SK-N-SH (cell line): ENCODE results near the gene UAP1L1. TPM values are rescaled to one million over a fixed set of nuclear protein-coding genes. Genes with fewer than 3 reads are reported as not detected.

ENCODE experiments used
- CTCF ChIA-PET: fragments of 300-600, 350-600 bp; formaldehyde crosslinking; extraction: SDS; loops from one replicate; lab custom pipeline; 2021; lab: Yijun Ruan, JAX
- POLR2A ChIA-PET: fragments of 350-600 bp; sonication (Branson Sonifier 250); formaldehyde crosslinking; extraction: SDS; loops from one replicate; lab custom pipeline; 2020; ENCODE audit warnings: antibody characterized with exemption, inconsistent platforms; lab: Yijun Ruan, JAX
- DNase-seq: peaks from one replicate; pipeline ENCODE4 v3.0.0; 2012
- H2AFZ ChIP-seq: fragments of 200-600 bp; sonication (generic); 2 replicates; pipeline ENCODE4 v1.8.1; 2016; ENCODE audit warnings: antibody characterized with exemption, mild to moderate bottlenecking, low read depth
- H3F3A ChIP-seq: fragments of 200-600 bp; sonication (generic); replicated peaks from 2 replicates; pipeline ENCODE3; 2016; ENCODE audit warnings: antibody characterized with exemption, mild to moderate bottlenecking; ENCODE audit not compliant: insufficient read depth
- H3K27ac ChIP-seq, 2 experiments: fragments of 200-500 bp in 1 of 2; fragments of 200-600 bp in 1 of 2; sonication (Bioruptor generic) in 1 of 2; sonication (generic), shearing (Covaris generic) in 1 of 2; 2 replicates each; pipeline versions ENCODE4 v1.5.1 to v1.6.1; 2014 to 2016; ENCODE audit warnings: low read depth in 2 of 2, inconsistent platforms in 1 of 2, low read length in 1 of 2, mild to moderate bottlenecking in 1 of 2, mixed read lengths in 1 of 2
- H3K27me3 ChIP-seq: fragments of 200-600 bp; sonication (generic), shearing (Covaris generic); 2 replicates; pipeline ENCODE4 v1.6.1; 2016; ENCODE audit warnings: mixed run types; ENCODE audit not compliant: insufficient read depth
- H3K36me3 ChIP-seq, 2 experiments: fragments of 200-500 bp in 1 of 2; fragments of 200-600 bp in 1 of 2; sonication (Bioruptor generic) in 1 of 2; sonication (generic) in 1 of 2; replicated peaks in 1 of 2; 2 replicates each; pipeline versions ENCODE3 to v1.5.1; 2014 to 2016; ENCODE audit warnings: low read length in 1 of 2, mild to moderate bottlenecking in 1 of 2; ENCODE audit not compliant: insufficient read depth in 2 of 2, control insufficient read depth in 1 of 2
- H3K4me1 ChIP-seq, 2 experiments: fragments of 200-500 bp in 1 of 2; fragments of 200-600 bp in 1 of 2; sonication (Bioruptor generic) in 1 of 2; sonication (generic), shearing (Covaris generic) in 1 of 2; 2 replicates each; pipeline versions ENCODE4 v1.5.1 to v1.6.1; 2014 to 2016; ENCODE audit warnings: low read depth in 1 of 2, low read length in 1 of 2, mixed run types in 1 of 2; ENCODE audit not compliant: insufficient read depth in 2 of 2, control insufficient read depth in 1 of 2
- H3K4me2 ChIP-seq: fragments of 200-600 bp; sonication (generic), shearing (Covaris generic); 2 replicates; pipeline ENCODE4 v1.6.1; 2017; ENCODE audit warnings: mixed run types
- H3K4me3 ChIP-seq, 2 experiments: fragments of 200-500 bp in 1 of 2; fragments of 200-600 bp in 1 of 2; sonication (Bioruptor generic) in 1 of 2; sonication (generic), shearing (Covaris generic) in 1 of 2; 2 replicates each; pipeline versions ENCODE4 v1.5.1 to v1.8.1; 2014 to 2016; ENCODE audit warnings: low read depth in 2 of 2, inconsistent platforms in 1 of 2, low read length in 1 of 2, mild to moderate bottlenecking in 1 of 2, mixed read lengths in 1 of 2, moderate library complexity in 1 of 2
- H3K79me2 ChIP-seq: fragments of 200-600 bp; sonication (generic); 2 replicates; pipeline ENCODE4 v1.8.1; 2017; ENCODE audit warnings: mild to moderate bottlenecking; ENCODE audit not compliant: insufficient read depth
- H3K9ac ChIP-seq: fragments of 200-600 bp; sonication (generic); 2 replicates; pipeline ENCODE4 v1.6.1; 2017; ENCODE audit warnings: mixed run types
- H3K9me2 ChIP-seq: fragments of 200-600 bp; sonication (generic); 2 replicates; pipeline ENCODE4 v1.6.1; 2017; ENCODE audit warnings: mixed run types
- H3K9me3 ChIP-seq: fragments of 200-600 bp; sonication (generic); 2 replicates; pipeline ENCODE4 v1.6.1; 2017; ENCODE audit warnings: mixed run types, mild to moderate bottlenecking, moderate library complexity
- H4K20me1 ChIP-seq: fragments of 200-600 bp; sonication (generic); 2 replicates; pipeline ENCODE4 v1.6.1; 2017; ENCODE audit warnings: mild to moderate bottlenecking, mixed run types; ENCODE audit not compliant: insufficient read depth
- FOSL2 ChIP-seq: IDR thresholded peaks from 2 replicates; pipeline ENCODE4 v1.4.0; 2012; ENCODE audit warnings: low read depth, mild to moderate bottlenecking, moderate library complexity, borderline replicate concordance
- FOXJ3 ChIP-seq: sonication (generic); formaldehyde crosslinking; IDR thresholded peaks from 2 replicates; pipeline ENCODE4 v1.5.1; 2020; ENCODE audit warnings: mild to moderate bottlenecking, missing genetic modification reagents
- FOXM1 ChIP-seq: IDR thresholded peaks from 2 replicates; pipeline ENCODE4 v1.4.0; 2012; ENCODE audit warnings: low read depth, mild to moderate bottlenecking
- GABPA ChIP-seq: IDR thresholded peaks from 2 replicates; pipeline ENCODE4 v1.4.0; 2012; ENCODE audit warnings: low read depth, mild to moderate bottlenecking
- GATA2 ChIP-seq: sonication (generic); formaldehyde crosslinking; IDR thresholded peaks from 2 replicates; pipeline ENCODE4 v1.5.0; 2020; ENCODE audit warnings: mild to moderate bottlenecking, missing genetic modification reagents
- JUND ChIP-seq: IDR thresholded peaks from 2 replicates; pipeline ENCODE4 v1.4.0; 2012
- MEF2A ChIP-seq: IDR thresholded peaks from 2 replicates; pipeline ENCODE4 v1.4.0; 2012; ENCODE audit warnings: low read depth, borderline replicate concordance
- MXI1 ChIP-seq: IDR thresholded peaks from 2 replicates; pipeline ENCODE4 v1.6.1; 2012; ENCODE audit warnings: mild to moderate bottlenecking, low read depth, low read length, improper control_type of control experiment
- NRF1 ChIP-seq: IDR thresholded peaks from 2 replicates; pipeline ENCODE4 v1.6.1; 2012; ENCODE audit warnings: low read depth, mild to moderate bottlenecking, low read length
- PBX3 ChIP-seq: IDR thresholded peaks from 2 replicates; pipeline ENCODE4; 2012
- POLR2AphosphoS5 ChIP-seq: IDR thresholded peaks from 2 replicates; pipeline ENCODE4 v1.6.1; 2012; ENCODE audit warnings: low read depth, low read length
- RAD21 ChIP-seq: IDR thresholded peaks from 2 replicates; pipeline ENCODE4 v1.6.1; 2012; ENCODE audit warnings: mild to moderate bottlenecking, low read length
- RCOR1 ChIP-seq: fragments of 150-350 bp; IDR thresholded peaks from 2 replicates; pipeline ENCODE4 v1.6.1; 2017; ENCODE audit warnings: antibody characterized with exemption, low read length
- REST ChIP-seq: IDR thresholded peaks from 2 replicates; pipeline ENCODE4 v1.6.1; 2012; ENCODE audit warnings: mild to moderate bottlenecking, low read depth, low read length, moderate library complexity
- SIN3A ChIP-seq: IDR thresholded peaks from 2 replicates; pipeline ENCODE4 v1.6.1; 2012; ENCODE audit warnings: low read depth, mild to moderate bottlenecking, low read length, moderate library complexity, borderline replicate concordance
- SMC3 ChIP-seq: IDR thresholded peaks from 2 replicates; pipeline ENCODE4 v1.6.1; 2012; ENCODE audit warnings: low read depth, low read length, improper control_type of control experiment
- TAF1 ChIP-seq: IDR thresholded peaks from 2 replicates; pipeline ENCODE4 v1.6.1; 2012; ENCODE audit warnings: low read depth, mild to moderate bottlenecking, low read length, moderate library complexity, borderline replicate concordance
- TEAD4 ChIP-seq: IDR thresholded peaks from 2 replicates; pipeline ENCODE4 v1.4.0; 2012; ENCODE audit warnings: mild to moderate bottlenecking, borderline replicate concordance; ENCODE audit not compliant: insufficient read depth
- USF1 ChIP-seq: IDR thresholded peaks from 2 replicates; pipeline ENCODE4 v1.4.0; 2012; ENCODE audit warnings: low read depth, borderline replicate concordance
- YY1 ChIP-seq: IDR thresholded peaks from 2 replicates; pipeline ENCODE4 v1.4.0; 2012; ENCODE audit warnings: low read depth, mild to moderate bottlenecking
- ZBTB33 ChIP-seq: IDR thresholded peaks from 2 replicates; pipeline ENCODE4 v1.4.0; 2012; ENCODE audit warnings: low read depth, borderline replicate concordance
- WGBS: methylation state at CpG from one replicate; pipeline ENCODE4 v1.1.6; 2017; ENCODE audit warnings: low lambda C conversion rate; 5-methylcytosine and 5-hydroxymethylcytosine counted together
- polyA plus RNA-seq, 3 experiments: library from polyadenylated mRNA; depleted of rRNA; stranded (reverse); fragments of >200 nt; gene quantifications; 2 replicates each; pipeline ENCODE4 v1.2.3, GENCODE V29; 2012
- TF ChIP-seq, protein P1 (sequence below): IDR thresholded peaks from 2 replicates; pipeline ENCODE4 v1.4.0; 2012; ENCODE audit warnings: low read depth
- TF ChIP-seq, protein P2 (sequence below): fragments of 150-350 bp; IDR thresholded peaks from 2 replicates; pipeline ENCODE4 v1.6.1; 2017; ENCODE audit warnings: antibody characterized with exemption, low read length, low read depth, borderline replicate concordance

The UAP1L1 gene
- polyA plus RNA-seq, 1 of the 3 experiments (the other 2 are of a cell fraction), result 5.6 TPM

DNA sequence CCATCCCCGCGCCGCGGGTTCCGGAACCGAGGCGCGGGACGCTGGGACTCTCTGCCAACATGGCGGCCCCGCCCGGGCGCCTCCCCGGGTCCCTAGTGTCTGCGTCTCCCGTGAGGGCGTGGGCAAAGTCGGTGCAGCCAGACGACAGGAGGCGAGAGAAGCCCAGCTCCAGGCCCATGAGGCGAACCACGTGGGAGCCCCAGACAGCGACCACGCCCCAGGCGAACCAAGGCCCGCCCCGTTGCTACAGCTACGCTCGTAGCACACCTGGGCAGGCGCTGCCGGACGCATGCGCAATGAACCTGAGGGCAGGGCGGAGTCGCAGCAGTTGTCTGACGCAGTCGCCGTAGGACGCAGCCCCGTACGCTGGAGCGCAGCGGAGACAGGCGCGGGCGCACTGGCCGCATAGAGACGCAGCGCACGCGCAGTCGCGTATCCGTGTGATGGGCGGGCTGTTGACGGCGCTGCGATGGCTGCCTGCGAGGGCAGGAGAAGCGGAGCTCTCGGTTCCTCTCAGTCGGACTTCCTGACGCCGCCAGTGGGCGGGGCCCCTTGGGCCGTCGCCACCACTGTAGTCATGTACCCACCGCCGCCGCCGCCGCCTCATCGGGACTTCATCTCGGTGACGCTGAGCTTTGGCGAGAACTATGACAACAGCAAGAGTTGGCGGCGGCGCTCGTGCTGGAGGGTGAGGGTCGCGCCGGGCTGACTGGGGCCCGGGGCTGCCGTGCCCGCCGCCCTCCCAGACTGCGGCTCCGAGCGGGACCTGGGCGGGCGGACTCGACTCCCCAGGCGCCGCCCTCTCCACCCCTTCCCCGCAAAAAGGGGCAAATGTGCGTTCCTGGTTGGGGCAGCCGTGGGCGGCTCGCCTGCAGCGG lies 9.5 kb downstream of the UAP1L1 start, which contains the start of gene MAN1B1:
Gene MAN1B1, plus strand, starts transcription at position 455 of the 878 bp plus-strand sequence. Its CDS starts 15 bp downstream, at position 470.
- no peaks in the 10 kb centered on the region for H3K27me3 ChIP-seq
- peak within 1 kb of the TSS; percentile 99 for H3K4me2 ChIP-seq
- peak; percentile 98 for DNase-seq
- 0% methylated on average over 2 of the region's 101 CpGs for WGBS
- ChIA-PET POLR2A (interaction anchor here (0.6 to 2.1 kb wide), 9 partner anchors 9 to 308 kb away, joined by 3 to 21 read pairs (median 4); partner anchors contain the start of genes GRIN1, NPDC1, RNF208 and SAPCD2), CTCF (interaction anchor here (0.6 to 2.1 kb wide), 13 partner anchors 9 to 244 kb away, joined by 3 to 17 read pairs (median 4); partner anchors contain the start of genes AJM1, NPDC1, RNF224 and SAPCD2)
- no peaks in the 10 kb centered on the region for H4K20me1 ChIP-seq
- TF ChIP-seq SIN3A (peak; percentile 77), FOSL2 (no peak), GATA2 (no peak), POLR2AphosphoS5 (peak; percentile 48), PBX3 (0 out of 2 replicates have a peak, but pooled peaks have one; percentile 5), MXI1 (peak; percentile 100), USF1 (peak; percentile 77; the same call in 1 of the 2 replicates), YY1 (peak; percentile 86), TAF1 (peak; percentile 89), FOXM1 (no peak), ZBTB33 (no peak), TEAD4 (no peak), FOXJ3 (no peak), JUND (no peak), RAD21 (no peak), SMC3 (no peak), REST (0 out of 2 replicates have a peak, but pooled peaks have one; percentile 43), NRF1 (peak; percentile 99), GABPA (no peak), RCOR1 (0 out of 2 replicates have a peak, but pooled peaks have one; percentile 5), MEF2A (no peak)
- TF ChIP-seq, protein P1, sequence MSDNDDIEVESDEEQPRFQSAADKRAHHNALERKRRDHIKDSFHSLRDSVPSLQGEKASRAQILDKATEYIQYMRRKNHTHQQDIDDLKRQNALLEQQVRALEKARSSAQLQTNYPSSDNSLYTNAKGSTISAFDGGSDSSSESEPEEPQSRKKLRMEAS, result peak; percentile 91
- TF ChIP-seq, protein P2, sequence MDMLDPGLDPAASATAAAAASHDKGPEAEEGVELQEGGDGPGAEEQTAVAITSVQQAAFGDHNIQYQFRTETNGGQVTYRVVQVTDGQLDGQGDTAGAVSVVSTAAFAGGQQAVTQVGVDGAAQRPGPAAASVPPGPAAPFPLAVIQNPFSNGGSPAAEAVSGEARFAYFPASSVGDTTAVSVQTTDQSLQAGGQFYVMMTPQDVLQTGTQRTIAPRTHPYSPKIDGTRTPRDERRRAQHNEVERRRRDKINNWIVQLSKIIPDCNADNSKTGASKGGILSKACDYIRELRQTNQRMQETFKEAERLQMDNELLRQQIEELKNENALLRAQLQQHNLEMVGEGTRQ, result peak; percentile 60
- H3K9ac ChIP-seq, result peak within 1 kb of the TSS; percentile 79
- peak within 1 kb of the TSS; percentile 80 to 93 for H3K4me3 ChIP-seq
- H3F3A ChIP-seq, result peaks cover 18% of the 10 kb centered on the region
- H3K4me1 ChIP-seq, result peaks cover 13 to 21% of the 10 kb centered on the region in 2 experiments
- no peaks in the 10 kb centered on the region for H3K9me2 ChIP-seq
- H3K36me3 ChIP-seq, result peaks cover 8 to 11% of the 10 kb centered on the region in 2 experiments
- H3K27ac ChIP-seq, result peak within 1 kb of the TSS; percentile 57 to 88
- H3K79me2 ChIP-seq, result peaks cover 15% of the 10 kb centered on the region; the same call in 1 of the 2 replicates
- peak within 1 kb of the TSS; percentile 69; the same call in 1 of the 2 replicates for H2AFZ ChIP-seq
- no peaks in the 10 kb centered on the region for H3K9me3 ChIP-seq
